ENCODE results near the gene FOXC2.

GRCh38 chr16:86545481-86545880, 21.1 kb upstream of the FOXC2 start:
- TF ChIP-seq RARB (CRISPR knock-in tag; IDR thresholded peaks at IDR 0.05): no peak
- TF ChIP-seq PATZ1 (CRISPR knock-in tag; IDR thresholded peaks at IDR 0.05; ENCODE audit: borderline replicate concordance): no peak
- no peak for TF ChIP-seq PPARA (CRISPR knock-in tag; IDR thresholded peaks at IDR 0.05; ENCODE audit: borderline replicate concordance)
- TF ChIP-seq ZFP30 (CRISPR knock-in tag; IDR thresholded peaks at IDR 0.05): no peak
- TF ChIP-seq SNAI2 (CRISPR knock-in tag; IDR thresholded peaks at IDR 0.05): no peak
- no peak for TF ChIP-seq TOX (CRISPR knock-in tag; IDR thresholded peaks at IDR 0.05; ENCODE audit: borderline replicate concordance)
- TF ChIP-seq ISL1 (CRISPR knock-in tag; IDR thresholded peaks at IDR 0.05): no peak
- TF ChIP-seq ZNF8 (CRISPR knock-in tag; IDR thresholded peaks at IDR 0.05): no peak
- TF ChIP-seq CREB5 (CRISPR knock-in tag; IDR thresholded peaks at IDR 0.05; ENCODE audit: low read depth): no peak
- TF ChIP-seq GLIS3 (CRISPR knock-in tag; IDR thresholded peaks at IDR 0.05): no peak
- TF ChIP-seq ZFP3 (CRISPR knock-in tag; IDR thresholded peaks at IDR 0.05): no peak
- no peak for TF ChIP-seq ESRRG (CRISPR knock-in tag; IDR thresholded peaks at IDR 0.05)
- no peak for TF ChIP-seq ZC3H10 (CRISPR knock-in tag; IDR thresholded peaks at IDR 0.05)
- TF ChIP-seq CSRNP3 (CRISPR knock-in tag; IDR thresholded peaks at IDR 0.05): no peak
